CD4-positive, alpha-beta T cell treated with Interleukin-6 for 4 hours (primary cell): ENCODE results near the gene STAP2.

ENCODE experiments used
- DNase-seq: peaks from one replicate; pipeline ENCODE4 v3.0.0-alpha.2; 2020; ENCODE audit warnings: mixed read lengths

The STAP2 gene, protein sequence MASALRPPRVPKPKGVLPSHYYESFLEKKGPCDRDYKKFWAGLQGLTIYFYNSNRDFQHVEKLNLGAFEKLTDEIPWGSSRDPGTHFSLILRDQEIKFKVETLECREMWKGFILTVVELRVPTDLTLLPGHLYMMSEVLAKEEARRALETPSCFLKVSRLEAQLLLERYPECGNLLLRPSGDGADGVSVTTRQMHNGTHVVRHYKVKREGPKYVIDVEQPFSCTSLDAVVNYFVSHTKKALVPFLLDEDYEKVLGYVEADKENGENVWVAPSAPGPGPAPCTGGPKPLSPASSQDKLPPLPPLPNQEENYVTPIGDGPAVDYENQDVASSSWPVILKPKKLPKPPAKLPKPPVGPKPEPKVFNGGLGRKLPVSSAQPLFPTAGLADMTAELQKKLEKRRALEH

DNA sequence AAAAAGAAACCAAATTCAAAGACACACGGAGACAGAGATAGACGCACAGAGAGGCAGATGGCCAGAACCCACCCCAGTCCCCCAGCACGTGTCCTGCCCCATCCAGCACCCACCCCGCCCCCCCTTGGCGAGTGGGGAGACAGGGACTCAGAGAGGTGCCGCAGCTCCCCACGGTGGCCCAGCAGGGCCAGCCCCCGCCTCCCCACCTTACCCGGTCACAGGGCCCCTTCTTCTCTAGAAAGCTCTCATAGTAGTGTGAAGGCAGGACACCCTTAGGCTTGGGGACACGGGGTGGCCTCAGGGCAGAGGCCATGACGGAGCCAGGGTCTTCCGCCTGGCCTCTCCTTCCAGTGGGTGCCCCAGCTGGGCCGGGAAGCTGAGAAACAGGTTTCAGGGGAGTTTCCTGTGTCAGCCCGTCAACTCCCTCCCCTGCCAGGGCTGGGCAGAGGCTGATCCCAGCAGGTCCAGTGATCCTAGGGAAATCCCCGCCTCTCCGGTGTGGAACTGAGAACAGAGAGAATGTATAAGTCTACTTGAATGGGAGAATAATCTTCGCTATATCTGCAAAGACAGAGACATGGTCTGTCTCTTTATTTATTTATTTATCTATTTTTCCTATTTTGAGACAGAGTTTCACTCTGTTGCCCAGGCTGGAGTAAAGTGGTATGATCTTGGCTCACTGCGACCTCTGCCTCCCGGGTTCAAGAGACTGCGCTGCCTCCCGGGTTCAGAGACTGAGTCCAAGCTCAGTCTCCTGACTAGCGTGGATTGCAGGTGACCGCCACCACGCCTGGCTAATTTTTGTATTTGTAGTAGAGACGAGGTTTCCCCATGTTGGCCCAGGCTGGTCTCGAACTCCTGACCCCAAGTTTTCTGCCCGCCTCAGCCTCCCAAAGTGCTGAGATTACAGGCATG lies at the start of gene STAP2:
Gene STAP2 (minus strand): TSS at position 387 of the 915 bp plus-strand sequence. CDS start 74 bp downstream, at position 313.
- peak; percentile 47 for DNase-seq

DNA sequence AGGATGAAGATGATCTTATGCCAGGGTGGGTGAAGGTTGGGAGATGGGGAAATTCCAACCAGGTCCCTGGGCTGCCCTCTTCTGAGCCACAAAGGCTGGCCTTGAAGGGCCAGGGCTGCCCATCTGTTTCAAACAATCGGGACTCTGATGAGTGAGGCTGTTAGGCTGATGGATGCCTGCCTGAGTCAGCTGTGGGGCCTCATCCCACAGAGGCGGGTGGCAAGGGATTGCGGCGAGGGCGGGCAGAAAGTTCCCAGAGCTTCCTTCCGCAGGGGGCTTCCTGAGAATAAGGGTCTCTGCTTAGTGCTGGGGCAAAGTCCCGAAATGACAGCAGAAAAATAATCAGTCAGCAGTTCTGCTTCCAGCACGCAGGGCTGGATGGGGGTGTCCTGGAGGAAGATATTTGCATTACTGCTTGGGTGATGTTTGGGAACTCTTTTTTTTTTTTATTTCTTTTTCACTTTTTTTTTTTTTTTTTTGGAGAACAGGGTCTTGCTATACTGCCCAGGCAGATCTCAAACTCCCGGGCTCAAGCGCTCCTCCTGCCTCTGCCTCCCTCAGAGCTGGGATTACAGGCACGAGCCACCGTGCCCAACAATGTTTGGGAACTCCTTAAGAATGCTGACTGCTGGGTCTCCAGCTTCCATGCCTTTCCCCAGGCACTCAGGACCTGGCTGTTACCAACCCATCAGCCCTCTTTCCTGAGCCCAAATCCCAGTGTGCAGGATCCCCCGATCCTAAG lies 47.6 kb upstream of the STAP2 start:
- DNase-seq: no peak

DNA sequence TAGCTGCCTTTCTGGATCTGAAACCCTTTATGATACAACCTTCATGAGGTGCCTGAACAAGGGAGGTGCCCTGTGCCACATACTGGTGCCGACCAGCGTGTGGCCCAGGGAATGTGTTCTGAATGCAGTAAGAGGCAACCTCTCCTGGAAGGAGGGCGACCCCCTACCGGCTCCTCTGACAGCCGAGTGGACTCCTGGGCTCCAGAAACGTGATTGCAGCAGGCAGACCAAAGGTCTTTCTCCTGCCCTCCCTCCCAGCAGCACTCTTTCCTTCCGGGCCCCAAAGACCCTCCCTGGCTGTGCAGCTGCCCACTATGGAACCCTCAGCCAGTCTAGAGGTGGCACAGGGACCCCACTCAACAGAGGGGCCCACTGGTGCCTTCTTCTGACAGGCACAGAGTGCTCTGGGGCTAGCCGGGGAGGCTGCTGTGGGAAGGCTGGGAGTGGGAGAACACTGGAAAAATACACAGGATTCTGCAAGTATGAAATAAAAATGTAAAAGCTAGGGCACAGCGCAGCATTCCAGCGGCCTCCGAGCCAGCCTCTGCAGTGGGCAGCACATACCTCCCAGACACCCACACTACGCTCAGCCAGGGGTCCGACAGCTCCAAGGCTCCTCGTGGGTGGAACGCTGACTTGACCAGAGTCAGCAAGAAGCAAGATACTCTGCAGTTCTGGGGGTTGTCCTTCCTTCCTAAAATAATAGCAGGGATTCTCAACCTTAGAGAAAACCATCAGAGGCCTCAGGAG lies 46.8 kb upstream of the STAP2 start:
- no peak for DNase-seq

DNA sequence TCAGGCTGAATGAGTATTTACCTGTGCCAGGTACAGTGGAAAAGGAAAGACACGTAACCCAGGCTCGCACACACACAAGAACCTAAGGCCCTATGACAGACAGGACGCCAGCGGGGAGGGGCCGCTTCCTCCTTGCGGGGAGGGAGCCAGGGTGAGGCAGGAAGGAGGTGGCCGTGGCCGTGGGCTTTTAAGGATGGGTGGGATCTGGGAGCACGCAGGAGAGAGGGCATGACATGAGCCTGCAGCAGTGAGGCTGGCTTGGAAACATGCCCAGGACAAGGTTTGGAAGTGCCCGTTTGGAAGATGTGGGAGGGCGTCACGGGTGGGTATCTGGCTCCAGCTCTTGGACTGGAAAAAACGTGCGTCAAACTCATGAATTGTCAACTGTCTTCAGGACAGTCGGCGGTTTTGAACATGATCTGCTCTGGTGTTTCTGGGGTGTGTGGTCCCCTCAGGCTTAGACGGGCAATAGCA lies 41.7 kb upstream of the STAP2 start:
- peak; percentile 78 for DNase-seq

DNA sequence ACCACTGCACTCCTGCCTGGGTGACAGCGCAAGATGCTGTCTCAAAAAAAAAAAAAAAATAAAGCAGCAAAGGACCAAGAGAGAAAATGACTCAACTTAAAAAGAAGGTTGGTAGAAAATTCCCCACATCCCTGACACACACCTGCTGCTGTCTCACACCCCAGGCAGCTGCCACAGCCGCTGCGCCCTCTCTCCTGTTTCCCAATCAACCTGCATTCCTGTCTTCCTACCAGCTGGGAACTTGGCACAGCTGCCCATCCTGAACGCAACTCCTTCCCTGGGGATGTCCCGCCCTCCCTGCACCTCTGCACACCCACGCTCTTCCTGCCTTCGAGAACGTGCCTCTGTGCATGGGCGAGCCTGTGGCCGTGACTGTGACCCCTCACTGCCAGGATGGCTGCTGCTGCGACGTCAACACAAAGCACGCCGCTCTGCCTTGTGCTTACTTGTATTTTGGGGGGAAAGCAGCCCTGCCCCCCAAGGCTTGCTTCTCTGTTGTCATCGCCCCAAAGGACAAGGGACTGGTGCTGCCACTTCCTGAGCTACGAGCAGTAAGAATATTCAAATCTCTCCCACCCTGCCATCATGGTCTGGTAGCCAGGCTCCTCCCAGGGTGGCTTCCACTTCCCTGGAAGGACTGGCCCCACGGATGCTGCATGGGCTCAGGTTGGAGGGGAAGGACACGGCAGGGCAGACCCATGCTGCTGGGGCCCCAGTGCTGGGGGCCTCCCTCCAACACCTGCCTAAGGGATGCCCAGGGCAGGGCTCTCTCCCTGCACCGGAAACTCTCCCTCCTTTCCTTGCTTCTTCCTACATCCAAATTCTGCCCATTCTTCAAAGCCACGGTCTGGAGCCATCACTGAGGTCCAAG lies 41.0 kb upstream of the STAP2 start:
- peak; percentile 35 for DNase-seq

DNA sequence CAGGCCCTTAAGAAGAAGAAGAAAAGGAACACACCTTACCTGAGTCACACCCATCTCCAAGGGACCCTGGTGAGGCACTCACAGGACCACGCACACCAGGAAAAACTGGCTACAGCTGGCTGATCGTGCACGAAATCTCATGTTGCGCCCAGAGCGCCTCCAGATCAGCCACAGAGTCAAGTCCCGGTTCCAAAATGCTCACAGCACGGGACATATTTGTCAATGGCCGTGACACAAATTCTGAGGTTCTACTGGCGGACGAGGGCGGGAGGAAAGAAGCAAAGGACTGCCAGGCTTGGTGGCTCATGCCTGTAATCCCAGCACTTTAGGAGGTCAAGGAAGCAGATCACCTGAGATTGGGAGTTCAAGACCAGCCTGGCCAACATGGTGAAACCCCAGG lies 40.3 kb upstream of the STAP2 start:
- DNase-seq: no peak

DNA sequence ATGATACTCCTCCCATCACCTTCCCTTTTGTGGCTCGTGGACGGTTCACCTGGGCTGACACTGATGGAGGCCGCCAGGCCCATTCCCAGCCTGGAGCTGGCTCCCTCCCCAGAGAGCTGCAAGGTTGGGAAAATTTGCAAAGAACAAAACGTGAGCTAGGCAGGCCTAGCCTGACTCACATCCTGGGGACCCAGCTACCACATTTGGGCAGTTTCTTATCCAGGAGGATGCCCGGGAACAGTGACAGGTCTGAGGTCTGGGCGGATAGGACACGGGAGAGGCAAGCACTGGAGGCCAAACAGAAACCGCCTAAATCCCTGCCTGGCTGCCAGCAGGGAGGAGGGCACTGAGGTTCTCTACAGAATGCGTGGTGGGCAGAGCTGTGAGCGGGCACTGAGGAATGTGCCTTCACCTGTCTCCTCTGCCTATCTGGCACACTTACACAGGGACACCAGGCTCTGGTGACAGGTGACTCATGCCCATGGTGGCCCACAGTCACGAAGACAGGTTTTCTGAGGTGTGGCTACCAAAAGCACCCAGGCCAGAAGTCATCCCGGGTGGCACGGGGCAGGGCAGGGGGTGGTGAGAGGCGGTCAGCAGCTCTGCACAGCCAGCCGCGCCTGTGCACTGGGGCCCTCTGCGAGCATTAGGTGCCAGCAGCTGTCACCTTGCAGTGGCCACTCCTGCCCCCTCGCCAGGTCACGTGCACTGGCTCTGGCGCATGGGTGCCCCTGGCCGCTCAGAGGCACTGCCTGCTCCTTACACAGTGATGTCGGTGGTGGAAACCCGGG lies 38.6 kb upstream of the STAP2 start:
- DNase-seq: no peak

DNA sequence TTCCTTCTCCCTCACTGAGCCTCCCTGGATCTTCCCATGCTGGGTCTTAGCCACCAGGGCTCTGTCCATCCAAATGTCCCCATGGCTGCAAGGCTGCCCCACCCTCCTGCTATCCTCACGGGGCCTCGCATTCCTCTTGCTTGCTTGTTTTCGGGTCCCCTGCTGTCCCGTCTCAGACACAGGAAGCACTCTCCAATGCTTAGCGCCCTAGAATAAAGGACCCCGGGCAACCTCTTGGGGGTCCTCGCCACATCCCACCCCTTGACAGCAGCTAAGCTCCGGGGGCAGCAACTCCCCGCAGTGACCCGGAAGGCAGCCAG lies 38.0 kb upstream of the STAP2 start:
- no peak for DNase-seq

DNA sequence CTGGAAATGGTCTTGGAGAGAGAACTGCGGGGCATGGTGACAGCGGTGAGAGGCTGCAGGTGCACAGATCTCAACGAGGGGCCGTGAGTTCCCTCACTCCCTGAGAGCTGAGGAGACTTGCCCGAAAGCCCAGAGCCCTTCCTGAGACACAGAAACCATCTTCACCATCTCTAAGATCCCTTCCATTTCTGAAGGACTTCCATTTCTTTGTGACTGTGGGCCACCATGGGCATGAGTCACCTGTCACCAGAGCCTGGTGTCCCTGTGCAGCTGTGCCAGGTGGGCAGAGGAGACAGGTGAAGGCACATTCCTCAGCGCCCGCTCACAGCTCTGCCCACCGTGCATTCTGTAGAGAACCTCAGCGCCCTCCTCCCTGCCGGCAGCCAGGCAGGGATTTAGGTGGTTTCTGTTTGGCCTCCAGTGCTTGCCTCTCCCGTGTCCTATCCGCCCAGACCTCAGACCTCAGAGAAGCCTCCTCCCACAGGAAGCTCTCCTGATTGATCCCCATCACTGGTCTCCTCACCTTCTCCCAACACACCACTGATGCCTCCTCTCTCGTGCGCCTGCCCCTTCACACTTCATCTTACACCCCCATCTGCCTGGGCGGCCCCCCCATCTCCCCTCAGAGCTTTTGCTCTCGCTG lies 37.5 kb upstream of the STAP2 start:
- no peak for DNase-seq

DNA sequence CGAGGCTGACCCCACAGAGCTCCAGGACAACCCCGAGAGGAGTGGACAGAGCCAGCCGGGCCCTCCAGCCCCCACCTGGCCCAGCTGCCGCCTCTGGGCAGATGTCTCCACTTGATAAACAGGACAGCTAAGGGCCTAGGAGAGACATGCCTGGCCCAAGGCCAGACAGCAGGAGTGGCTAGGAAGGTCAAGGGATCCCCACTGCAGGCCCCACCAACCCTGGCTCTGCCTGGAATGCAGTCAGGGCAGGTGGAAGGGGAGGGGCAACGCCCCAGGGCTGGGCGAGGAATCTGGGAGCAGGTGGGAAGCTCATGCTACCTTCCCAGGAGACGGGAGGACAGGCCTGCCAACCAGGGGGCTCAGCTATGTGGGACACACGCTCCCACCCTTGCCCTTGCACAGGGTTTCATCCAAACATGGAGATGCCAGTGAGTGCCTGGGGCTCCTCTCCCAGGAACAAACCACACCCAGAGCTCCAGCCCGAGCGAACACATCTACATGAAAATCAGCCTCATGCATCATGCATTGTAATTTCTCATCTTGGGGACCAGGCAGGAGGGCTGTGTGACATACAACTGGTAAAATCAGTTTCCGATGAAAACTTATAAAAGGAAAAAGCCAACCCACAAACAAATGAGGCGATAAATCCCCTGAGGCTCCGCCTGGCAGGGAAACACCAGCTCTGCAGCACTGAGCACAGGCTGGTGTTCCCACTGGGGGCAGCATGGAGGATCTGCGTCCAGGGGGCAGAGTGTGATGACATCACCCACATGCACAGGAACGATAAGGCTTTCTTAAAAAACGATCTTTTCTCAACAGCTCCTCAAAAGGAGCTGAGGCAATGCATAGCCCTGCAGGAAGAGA lies 36.8 kb upstream of the STAP2 start:
- no peak for DNase-seq

DNA sequence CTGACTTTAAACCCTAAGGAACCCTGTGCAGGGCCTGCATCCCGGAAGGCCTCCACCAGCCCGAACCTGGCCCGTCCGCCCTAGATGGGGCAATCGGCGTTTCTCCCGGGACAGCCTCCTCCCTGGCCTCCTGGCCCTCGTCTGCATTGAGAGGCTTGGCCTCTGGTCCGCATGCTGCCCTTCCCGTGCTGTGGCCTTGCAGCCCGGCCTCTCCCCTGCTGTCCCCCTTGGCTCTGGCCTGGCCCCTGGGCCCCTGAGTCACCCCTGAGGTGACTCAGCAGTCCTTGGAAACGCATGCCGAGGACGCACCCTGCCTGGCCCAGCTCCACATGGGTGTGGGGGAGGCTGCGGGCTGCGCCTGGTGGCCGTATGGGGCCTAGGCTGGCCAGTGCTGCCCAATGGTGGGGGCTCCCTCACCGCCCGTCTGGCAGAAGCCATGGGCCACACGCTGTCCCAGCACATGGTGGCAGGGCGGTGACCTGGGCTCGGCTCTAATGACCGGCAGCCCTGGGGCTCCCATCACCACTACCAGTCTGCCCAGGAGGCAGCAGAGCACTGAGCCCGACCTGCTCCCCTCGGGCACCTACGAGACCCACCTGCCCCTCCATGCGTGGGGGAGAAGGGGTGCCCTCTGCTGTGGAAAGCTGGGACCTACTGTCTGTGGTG lies 36.0 kb upstream of the STAP2 start:
- no peak for DNase-seq

DNA sequence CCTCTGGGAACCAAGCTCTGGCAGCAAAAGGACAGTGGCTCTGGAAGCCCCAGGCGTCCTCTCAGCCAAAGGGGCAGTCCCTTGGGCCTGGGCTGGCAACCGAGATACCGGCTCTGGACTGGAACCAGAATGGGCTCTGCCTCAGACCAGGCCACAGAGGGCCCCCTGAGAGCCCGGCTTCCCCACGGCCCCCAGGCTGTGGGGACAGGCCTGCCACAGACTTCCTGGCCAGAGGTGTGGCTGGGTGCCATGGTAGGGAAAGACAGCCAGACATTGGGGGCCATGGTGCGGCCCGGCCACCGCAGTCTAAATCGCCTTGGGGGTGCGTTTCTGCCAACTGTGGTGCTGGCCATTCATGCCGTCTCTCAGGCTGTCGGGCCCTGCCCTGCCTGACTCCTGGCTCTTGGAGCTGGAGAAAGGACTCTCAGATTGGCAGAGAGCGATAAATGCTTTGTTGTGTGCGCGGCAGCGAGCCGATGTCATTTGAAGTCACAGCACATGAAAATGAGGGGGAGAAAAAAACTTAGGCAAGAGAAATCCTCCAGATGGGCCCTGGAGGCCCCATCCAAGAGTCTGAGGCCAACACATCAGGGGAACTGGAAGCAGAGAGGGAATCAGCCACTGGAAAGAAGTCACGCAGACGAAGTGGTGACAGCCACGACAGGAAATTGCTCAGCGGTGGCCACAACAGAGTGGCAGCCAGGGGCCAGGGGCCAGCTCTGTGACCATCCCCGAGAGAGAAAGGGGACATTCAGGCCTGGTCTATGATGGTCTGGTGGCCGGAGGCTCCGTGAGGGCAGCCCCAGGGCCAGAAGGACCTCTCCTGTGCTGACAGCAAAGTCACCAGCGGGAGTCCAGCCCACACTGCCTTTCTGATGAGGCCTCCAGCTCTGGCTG lies 35.2 kb upstream of the STAP2 start:
- DNase-seq: no peak

DNA sequence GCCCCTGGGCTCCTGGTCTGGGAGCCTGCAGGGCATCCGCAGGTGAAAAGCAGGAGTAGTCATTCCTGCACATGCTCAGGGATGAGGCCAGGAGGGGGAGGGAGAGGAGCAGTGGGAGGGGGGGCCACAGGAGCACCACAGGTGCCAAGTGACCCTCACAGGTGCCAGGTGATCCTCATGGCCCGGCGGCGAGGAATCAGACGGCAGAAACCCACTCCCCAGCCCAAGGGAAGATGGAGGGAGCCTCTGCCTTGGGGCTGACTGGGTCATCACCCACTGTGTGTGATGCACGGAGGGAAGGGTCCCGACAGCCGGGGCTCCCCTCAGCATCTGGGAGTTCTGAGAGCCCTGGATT lies 34.4 kb upstream of the STAP2 start:
- DNase-seq: no peak

DNA sequence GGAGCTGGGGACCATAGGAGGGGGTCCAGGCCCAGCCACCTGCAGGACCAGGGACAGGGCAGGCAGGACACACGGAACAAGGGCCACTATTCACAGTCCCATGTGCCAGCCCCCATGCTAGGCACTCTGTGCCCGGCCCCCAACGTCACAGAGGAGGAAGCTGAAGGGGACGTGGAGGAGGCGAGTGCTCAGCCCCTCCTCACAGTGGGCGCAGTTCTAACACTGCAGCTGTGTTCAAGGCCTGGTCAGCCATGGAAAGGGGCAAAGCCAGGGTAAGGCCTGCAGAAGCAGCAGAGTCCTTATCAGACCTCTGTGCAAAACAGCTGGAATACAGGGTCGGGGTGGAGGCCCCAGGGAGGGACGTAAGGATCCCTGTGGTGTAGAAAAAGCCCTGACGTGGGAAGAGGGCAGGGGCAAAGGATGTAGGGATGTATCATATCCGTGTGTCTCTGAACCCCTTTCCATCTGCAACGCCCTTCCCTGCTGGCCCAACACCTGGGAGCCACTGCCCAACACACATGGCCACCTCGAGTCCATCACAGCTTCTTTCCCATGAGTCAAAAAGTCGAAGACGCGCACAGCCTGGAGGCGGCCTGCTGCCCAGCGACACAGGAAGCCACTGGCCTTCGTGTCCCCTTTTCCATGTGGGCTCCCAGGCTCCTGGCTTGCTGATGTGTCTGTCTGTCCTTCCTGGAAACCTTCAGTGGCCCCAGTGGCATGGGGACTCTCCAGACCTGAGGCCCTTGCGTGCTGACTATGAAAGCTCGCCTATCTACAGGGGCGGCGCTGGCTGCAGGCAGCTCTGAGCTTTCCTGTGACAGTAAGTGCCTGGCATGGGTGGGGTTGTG lies 33.8 kb upstream of the STAP2 start:
- no peak for DNase-seq

DNA sequence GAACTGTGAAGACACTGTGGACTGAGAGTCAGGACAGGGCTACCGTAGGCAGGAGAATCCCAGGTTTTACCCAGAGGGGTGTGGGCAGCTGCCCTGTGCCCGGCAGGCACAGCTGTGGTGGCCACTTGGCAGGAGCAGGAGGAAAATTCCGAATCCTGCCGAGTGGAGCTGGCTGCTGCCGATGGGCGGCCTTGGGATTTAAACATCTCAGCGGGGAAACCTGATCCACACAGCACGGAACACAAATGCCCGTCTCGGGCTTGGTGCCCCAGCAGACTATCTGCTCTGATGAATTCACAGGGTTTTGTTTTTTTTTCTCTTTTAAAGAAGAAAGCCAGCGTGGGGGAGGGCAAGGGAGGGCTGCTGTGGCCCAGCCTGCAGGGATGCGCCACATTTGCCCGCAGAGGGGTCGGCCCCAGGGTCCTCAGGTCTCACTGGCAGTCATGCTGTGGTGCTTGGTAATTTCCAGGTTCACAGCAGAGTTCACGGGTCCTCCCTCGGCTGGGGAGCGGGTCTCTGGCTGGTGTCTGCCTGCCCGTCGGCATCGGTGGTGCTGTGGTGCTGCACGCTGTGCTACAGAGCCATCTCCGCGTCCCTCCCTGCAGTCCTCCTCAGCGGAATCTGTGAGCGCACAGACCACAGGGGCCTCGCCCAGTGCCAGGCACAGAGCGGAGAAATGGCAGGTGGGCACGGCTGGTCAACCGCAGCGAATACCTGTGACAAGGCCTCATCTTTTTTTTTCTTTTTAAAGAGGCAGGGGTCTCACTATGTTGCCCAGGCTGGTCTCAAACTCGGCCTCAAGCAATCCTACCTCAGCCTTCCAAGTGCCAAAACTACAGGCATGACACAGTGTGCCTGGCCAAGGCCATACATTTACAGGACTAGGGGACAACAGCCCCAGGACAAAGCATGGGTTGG lies 32.9 kb upstream of the STAP2 start:
- DNase-seq: no peak
